GM21576 (cell line): Measurements from ENCODE around the gene UHRF2.

Source experiments
- ATAC-seq: cut with Tn5 transposase; IDR thresholded peaks from one replicate; pipeline ENCODE4 v1.9.1; 2021; ENCODE audit warnings: mild to moderate bottlenecking, moderate library complexity; ENCODE audit not compliant: unreplicated experiment

The UHRF2 gene

GRCh38 chr9:6553866-6554265 lies 140.9 kb downstream of the UHRF2 start:
- no peak for ATAC-seq
